Putamen (tissue), 1 donor: ENCODE data around the gene PBX1.

Source experiments
- DNase-seq: peaks from one replicate; pipeline ENCODE4 v3.0.0-alpha.2; 2016; ENCODE audit warnings: low spot score

The PBX1 gene

DNA sequence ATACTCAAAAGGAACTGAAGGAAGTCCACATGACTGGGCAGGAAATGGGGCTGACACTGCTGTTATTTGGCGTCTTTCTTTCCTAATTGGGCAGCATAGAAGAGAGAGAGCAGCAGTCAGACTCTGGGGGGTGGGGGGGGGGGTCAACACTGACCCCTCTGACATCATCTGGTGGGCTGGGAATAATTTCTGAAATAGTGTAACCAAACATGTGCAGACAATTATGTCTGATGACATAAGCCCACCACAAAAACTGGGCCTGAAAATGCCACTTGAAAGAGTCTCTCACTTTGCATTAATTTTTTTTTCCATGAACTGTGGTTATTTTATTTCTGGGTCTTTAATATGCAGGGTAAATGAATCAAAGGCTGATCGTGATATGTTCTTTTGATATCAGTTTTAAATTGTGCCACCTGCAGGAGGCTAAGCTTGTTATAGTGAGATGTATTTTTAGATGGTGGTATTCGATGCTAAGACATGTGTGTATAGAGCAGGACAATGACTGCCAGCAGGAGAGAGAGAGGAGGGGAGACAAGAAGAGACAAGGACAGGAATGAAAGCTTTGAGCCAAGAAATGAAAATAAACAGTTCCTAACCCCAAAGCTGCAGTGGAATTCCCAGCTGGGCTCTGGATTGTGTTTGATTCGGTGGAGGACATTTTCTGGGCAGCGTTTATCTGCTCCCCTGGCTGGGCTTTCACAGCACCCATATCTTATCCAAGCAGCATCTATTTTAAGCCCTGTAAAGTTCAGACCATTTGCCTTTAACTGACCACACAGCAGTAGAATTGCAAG lies 264.7 kb downstream of the PBX1 start:
- DNase-seq: no peak

DNA sequence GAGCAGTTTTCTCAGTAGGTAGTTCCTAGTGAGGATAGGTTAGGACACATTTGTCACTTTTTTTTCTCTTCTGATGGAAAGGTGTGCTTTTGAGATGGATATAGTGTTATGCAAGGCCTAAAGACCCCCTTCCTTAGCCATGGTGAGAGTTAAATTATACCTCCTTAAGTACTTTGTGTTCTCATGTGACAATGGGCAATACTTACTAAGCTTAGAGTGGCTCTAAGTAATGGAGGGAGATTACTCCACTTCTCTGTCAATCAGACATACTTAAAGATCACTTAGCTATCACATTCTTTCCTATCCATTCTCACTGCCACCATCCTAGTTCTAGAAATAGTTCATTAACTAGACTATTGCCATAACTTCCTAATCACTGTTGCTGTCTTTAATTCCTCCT lies 265.6 kb downstream of the PBX1 start:
- DNase-seq: no peak

DNA sequence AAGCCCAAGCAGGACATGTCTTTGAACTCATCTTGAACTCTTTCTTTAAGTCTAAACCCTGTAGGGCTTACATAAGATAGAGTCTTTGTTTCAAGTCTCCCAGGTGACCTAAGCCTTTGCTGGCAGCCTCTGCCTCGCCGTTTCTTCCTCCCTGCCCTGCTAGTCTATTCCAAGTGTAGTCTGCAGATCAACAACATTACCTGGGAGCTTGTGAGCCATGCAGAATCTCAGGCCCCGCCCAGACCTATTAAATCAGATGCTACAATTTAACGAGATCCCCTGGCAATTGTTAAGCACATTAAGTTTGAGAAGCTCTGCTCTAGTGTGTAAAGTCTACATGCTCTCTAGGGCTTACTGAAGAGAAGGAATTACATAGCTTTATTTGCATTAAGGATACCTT lies 271.6 kb downstream of the PBX1 start:
- no peak for DNase-seq

DNA sequence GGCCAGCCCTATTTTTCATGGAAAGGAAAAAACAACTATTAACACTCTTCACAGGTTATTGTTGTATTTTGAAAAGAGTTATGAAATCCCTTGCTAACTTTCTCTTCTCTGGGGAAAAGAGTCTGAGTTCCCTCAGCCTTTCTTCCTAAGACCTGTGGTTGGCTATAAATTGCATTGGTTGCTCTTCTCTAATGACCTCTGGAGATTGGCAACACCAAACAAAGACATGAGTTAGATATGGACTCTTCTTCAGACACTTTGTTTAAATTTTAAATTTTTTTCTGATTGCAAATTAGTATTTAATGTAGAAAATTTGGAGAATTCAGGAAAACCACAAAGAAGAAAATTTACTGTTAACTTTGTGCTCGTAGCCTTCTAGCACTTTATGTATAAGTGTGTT lies 275.7 kb downstream of the PBX1 start:
- no peak for DNase-seq

DNA sequence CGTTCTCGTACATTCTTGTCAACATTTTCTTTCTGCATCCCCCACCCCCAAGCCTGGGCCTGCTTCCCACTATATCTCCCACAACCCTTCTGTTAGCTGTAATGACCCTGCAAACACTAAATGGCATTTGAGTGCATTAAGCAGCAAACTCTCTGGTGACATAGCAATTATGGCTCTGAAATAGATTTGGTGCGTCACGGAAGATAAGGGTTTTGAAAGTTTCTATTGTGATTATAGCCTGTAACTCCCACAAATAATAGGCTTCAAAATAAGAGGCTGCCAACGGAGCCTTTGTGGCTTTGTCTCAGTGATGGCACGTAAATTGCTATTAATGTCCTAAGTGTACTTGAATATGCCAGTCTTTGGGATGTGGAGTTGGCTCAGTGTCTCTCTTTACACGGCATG lies 277.6 kb downstream of the PBX1 start:
- no peak for DNase-seq

DNA sequence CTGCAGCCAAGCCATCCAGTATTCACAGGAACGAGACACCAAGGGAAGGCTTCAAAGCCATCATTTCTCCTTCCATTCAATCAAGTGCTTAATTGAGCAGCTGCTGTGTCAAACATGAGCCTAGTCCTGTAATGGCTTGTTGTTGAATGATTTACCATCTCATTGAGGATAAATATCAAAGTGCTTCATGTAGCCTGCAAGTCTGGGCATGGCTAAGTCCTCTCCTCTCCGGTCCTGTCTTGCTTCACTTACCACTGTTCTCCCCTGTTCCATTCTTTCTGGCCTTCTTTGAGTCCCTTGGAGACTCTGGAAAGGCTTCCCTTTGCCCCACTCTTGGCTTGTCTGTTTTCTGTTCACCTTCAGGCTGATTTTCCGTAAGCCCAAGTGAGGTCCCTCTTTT lies 279.8 kb downstream of the PBX1 start:
- no peak for DNase-seq

DNA sequence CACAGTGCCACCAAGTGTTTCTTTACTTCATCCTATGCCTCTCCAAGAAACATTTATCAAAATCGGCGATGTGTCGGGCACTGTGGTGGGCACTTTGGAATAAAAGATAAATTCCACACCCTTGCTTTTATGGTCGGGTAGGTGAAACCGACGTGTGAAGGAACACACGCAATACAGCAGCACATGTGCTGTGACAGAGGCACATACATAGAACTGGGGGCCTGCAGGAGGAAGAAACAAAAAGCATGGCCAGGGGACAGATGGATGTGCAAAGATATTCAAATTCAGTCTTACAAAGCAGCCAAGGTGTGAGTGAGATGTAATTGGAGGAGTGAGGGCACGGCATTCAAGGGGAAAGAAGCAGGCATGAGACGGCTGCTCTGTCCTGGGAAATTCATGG lies 282.0 kb downstream of the PBX1 start:
- DNase-seq: no peak

DNA sequence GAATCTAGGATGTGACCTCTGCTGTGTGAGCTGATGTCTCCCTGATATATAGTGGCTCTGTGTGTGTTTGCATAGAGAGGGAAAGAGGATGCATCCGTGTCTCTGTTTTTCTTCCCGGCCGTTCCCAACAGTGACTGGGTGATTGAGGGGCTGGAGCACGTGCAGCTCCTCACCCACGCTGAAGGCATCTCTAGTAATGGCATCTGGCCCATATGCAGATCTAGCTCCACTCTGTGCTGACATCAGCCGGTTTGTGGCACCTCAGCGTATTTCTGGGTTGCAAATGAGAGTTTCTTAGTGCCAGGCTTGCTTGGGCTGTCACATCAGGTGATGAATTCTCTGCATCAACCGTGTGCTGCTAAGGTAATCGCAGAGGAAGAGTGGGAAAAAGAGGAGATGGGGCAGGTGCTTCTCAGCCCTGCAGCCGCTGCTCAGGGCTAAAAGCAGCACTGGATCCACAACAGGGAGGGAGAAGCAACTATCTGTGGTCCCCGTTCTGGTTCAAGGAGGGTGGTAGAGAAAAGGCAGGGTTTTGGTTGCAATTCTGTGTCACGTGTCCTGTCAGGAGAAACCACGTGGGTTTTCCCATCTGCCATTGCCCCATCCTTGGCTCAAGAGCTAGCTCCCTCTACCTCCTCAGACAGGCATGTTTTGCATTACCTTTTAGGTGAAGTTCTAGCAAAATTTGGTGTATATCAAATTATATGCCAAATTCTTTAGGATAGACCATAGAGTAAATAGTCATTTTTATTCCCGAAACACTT lies 282.9 kb downstream of the PBX1 start:
- no peak for DNase-seq

DNA sequence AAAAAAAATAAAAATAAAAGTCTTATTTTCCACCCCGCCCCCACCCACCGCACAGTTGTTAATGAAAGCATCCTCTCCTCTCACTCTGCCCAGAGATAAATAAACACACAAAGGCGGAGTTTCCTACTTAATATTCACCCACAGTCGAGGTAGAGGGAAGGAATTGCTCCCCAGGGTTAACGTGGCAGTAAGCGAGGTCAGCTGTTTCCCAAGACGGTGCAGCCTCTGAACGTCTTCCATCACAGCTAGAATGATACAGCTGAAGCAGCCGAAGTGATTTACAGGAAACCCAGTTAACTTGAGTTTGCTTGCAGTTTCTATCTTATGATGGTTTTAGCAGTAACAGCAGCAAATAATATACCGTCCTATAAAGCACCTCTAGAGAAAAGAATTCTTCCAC lies 283.9 kb downstream of the PBX1 start:
- no peak for DNase-seq

DNA sequence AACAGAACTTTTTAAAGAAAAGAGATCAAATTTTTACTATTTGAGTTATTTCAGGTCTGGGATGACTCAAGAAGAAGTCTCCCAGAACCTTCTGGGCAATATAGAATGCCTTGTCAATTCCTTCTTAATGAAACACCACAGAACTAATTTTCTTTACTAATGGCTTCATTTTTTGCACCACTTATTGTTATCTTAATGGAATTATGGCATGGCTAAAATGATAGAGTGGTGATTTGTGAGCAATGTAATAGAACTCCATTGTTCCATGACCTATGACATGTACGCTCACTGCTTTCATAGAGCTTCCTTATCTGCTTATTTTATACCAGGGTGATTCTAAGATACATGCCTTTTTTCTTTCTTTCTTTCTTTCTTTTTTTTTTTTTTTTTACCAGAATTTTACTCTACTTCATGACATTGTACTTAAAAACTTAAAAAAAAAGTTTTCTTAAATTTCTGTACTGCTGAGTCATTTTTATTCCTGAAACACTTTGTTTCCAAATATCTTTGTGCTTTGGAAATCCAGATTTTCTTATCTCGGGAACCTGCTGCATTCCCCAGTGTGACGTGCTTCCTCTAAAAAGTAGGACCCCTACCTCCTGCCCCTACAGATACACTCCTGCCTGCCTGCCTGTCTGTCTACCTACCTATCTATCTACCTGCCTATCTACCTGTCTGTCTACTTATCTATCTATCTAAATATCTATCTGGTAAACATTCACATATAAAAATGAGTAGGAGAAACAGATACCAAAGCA lies 284.9 kb downstream of the PBX1 start:
- DNase-seq: no peak

DNA sequence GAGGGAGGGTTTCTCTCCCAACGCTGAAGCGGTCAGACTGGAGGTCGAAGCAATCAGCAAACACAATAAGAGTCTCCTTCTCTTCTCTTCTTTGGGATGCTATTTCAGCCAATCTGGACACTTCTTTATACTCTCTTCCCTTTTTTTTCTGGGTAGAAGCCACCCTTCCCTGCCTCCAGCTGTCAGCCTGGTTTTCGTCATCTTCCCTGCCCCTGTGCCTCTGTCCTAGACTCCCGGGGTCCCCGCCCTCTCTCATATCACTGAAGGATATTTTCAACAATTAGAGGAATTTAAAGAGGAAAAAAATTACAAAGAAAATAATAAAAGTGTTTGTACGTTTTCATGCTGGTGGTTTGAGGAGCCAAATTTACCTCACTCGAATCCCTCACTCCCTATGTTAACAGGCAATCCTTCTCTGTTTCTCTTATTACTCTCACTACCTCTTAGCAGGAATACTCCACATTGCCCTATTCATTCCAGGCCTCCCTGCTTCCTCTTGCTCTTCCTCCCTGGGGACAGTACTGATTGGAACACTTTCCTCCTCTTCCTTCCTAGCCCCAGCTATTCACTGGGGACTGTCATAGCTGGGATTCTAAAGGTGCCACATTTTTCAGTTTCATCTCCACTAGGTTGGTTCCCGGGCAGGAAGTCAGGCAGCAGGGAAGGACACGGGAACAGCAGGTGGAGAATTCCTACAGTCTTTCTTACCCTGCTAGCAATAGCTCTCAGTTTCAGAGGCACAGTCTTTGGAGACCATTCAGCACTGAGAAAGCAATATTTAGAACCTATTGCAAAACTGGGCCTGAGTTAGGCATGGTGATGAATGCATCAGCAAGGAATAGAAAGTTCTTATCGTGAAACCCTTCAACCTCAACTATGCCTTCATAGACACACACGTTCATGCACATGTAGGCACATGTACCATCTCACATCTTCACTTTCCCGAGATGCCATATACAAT lies 288.0 kb downstream of the PBX1 start:
- DNase-seq: no peak

DNA sequence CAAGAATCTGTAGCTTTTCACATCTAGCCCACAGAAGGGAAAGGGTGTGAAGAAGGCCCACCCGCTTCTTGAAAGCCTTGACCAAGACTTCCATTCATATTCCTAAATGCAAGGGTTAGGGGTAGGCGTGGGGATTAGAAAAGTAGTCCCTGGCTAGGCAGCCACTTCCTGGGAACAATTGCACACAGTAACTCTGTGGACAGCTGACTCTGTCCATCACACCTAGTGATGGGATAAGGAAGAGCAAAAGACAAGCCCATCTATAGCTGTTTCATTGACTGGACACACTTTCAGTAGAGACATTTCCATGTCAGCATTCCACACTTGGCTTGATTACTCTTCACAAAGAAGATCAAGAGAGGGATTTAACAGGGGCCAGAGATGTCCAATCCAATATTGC lies 294.2 kb downstream of the PBX1 start:
- no peak for DNase-seq

DNA sequence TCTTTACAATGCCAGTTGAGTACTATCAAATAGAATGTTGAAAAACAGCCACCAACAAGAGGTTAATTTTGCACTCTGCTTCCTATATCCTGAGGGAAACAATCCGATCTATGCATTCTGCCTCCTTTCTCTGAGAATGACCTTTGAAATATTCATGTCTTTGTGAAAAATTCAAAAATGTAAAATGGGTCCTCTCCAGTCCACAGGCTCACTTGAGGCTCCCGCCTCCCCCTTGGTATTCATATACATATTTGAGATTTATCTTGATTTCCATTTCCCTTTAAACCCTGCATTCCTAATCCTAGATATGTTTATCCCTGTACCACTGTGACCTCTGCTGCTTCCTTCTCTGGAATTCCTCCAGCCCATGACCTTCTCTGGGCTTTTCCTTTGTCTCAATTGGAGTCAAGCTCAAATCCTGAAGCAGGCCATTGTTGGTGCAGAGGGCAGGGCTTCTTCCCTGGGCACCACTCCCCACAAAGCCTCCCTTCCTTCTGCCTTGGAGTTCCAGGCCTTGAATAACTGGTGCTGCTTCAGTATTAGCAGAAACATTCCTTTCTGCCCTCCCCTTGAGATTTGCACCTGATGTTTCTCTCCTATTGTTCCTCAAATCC lies 296.8 kb downstream of the PBX1 start:
- DNase-seq: no peak

DNA sequence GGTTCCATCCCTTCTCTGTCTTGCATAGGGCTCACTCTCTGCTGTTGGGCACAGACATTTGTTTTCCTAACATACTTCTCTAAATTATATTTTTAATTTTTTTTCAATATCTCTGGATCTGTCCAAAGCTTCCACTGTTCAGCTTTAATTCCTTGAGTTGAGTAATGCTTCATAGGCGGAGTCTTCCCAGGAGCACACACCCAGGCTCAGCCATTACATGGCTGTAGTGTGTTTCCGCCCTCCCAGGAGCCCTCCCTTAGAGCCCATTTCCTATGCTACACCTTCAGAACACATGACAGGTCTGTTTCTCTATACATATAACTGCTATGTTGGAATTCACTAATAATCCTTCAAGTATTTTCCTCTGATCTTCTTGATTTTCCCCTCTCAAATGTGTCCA lies 297.4 kb downstream of the PBX1 start:
- DNase-seq: no peak

DNA sequence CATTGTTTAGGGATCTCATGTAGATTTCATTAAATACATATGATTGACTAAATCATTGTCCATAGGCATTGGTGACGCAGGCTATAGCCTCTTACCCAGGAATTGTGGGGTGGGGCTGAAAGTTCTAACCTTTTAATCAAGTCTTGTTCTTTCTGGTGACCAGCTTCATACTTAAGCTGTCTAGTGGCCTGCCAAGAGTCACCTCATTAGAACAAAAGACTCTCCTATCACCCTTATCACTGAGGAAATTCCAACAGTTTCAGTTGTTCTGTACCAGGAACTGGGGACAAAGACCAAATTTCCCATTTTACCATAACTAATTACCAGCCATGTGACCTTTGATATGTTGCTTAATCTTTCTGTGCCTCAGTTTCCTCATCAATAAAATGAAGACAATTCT lies 298.5 kb downstream of the PBX1 start:
- no peak for DNase-seq

DNA sequence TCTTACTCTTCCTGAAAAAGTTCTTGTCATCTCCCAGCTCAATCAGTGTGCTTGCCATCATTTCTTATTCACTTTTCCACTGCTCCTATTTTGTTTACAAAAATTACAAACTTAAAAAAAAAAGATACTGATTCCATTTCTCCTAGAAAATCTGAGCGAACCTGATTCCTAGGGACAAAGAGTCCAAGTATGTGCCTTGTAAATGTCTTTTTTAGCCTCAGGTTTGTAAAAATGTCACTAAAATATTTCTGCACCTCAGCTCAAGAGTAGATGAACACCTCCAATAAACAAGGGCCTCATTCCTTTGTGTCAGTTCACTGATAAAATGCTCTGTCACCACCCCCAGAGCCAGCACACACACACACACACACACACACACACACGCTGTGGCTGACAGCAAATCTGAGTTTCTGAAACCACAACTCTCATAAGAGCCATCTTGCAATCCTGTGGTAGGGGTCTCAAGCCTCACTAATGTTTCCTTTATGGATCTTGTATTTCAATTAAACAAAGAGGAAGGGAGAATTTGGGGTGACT lies 299.2 kb downstream of the PBX1 start:
- no peak for DNase-seq

DNA sequence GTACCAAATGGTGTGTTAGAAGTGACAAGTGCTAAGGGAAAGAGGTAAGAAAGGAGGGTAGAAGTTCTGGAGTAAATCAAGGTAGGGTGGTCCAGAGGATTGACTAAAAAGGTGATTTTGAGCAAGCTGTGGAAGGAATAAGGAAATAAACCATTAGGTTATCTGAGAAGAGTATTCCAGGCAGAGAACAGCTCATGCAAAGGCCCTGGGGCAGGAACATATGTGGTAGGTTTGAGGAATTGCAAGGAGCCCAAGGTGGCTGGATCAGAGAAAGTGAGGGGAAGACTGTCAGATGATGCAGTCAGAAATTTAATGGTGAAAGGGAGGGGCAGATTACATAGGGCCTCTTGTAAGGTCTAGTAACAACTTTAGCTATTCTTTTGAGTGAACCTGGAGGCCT lies 302.6 kb downstream of the PBX1 start:
- DNase-seq: no peak

DNA sequence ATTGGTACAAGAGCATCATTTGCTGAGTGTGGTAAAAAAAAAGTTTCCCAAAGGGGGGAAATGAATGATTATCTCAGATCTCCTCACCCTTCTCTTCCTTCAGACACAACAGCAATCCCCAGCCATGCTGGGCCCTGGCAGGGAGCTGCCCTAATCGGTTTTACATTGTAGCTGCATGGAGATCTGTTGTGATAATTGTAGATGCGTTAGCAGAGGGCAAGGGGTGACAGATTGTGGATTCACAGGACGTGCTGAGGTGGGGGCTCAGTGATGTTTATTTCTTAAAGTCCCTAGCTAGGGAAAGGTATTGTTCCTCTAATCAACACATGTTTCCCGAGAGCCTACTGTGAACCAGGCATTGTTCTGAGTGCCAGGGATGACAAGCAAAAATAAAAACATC lies 304.1 kb downstream of the PBX1 start:
- DNase-seq: no peak

DNA sequence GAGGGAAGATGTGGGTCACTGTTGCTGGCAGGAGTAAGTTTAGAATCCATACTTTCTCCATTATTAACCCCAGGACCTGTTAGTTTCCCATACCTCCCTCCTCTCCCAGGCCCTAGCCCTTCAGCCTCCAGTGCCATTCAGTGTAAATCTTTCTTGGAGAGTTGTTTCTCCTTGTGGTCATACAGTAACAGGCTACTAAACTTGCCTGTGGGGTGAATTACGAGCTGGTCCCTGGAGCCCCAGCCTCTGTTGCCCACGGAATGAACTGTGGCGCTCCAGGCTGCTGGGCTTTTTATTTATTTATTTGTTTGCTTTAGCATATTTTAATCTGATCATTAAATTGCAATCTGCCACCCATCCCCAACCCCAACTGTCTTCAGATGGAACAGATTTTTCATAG lies 305.2 kb downstream of the PBX1 start:
- DNase-seq: no peak

DNA sequence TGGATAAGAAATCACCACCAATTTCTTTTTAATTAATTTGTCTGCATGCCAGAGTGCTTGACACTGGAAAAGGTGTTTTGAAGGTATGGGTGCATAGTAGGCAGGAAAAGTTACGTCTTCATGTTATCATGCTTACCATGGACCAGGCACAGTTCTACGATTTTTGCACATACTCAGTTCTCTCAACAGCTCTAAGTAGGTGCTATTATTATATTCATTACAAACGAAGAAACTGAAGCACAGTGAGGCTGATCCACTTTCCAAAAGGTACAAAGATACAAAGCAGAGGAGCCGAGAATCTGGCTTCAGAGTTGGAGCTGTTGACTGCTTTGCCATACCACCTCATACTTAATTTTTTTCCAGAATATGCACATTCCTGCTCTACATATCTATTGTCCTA lies 306.4 kb downstream of the PBX1 start:
- no peak for DNase-seq

DNA sequence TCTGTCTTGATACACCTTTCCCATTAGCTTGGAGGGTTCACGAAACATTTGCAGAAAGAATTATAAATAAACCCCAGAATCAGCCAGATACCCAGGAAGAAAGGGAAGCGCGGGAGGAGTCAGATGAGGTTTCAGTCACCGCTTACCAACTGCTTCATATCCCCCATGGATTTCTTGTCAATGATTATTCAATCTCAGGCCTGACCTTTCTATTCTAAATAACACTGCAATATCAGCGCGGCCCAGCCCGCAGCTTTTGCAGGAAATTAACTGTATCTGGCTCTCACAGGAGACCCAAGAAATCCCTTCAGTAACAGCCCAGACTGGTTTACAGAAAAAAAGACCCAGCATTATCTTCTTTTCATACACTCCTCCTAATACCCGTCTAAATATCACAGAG lies 308.6 kb downstream of the PBX1 start:
- DNase-seq: no peak
